Stimulated activated CD4-positive, alpha-beta T cell treated with anti-CD3 and anti-CD28 coated beads, Interleukin-15, amount 100 ng/mL, for 24 hours (primary cell): ENCODE measurements around the gene PDE6C.

Experiments used
- DNase-seq: peaks from one replicate; pipeline ENCODE4 v3.0.0-alpha.2; 2020

The PDE6C gene

DNA sequence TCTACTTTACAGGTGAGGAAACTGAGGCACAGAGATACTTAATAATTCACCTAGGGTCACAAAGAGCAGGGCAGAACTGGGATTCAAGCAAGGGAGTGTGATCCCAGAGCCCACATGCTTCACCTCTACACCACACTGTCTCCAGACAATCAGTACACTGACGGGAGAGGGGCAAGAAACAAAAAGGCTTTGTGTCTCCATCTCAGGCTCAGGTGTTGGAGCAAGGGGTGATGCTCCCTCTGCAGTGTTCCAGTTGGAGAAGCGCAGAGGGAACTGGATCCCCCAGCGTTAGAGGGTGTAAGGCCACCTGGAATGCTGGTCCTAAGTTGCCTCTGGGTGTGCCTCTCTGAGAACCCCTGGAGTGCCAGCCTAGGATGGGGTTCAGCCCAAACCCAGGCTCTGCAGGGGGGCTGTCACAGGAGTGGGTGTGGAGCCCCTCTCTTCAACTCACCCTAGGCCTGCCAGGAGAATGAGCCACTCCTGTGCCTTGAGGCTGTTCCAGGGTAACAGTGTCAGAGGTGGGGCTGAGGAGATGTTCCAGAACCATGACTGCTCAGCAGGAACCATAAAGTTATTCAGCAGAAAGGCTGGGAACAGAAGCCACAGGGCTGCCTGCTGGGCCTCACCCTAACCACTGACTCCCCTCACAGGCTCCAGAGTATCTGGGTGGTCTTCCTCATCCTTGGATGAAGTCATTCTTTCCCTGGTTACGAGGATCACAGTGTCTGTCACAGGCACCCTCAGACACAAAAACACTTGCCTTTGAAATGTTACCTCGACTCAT lies 16.8 kb upstream of the PDE6C start:
- no peak for DNase-seq

DNA sequence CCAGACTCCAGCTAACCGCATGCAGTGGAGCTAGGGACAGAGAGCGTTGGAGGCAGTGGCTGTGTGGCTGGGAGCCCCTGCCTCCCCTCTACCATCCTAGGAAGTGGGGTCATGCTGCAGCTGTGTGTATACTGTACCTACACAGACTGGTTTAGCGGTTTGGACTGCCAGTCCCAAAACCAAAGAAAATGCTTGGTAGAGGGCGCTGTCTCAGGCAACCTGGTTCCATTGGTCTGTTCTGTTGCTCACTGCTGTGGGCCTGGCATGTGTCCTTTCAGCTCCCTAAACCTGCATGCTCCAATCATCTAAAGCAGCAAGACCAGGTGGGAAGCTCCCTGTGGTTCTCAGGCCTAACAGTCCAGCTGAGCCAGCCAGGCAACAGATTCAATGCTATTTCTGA lies 15.8 kb upstream of the PDE6C start:
- no peak for DNase-seq

DNA sequence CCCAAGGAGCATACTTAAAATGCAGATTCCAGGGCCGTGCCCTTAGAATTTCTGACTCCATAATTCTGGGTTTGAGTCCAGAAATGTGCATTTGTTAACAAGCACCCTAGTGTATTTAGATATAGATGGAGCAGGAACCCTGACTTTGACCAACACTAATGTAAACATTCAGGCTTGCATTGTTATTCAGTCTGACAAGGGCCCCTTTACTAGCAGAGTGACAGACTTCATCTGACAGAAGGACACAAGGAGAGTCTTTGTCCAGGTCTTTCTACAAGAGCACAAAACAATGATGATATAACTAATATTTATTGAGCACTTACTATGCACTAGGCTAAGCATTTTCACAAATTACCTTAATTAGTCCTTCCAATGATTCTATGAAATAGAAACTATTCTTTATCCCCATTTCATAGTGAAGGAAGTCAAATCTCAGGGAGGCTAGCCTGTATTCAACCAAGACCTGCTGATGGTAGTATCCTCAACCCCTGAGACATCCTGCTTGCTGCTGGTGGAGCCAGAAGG lies 15.2 kb upstream of the PDE6C start:
- DNase-seq, result no peak

DNA sequence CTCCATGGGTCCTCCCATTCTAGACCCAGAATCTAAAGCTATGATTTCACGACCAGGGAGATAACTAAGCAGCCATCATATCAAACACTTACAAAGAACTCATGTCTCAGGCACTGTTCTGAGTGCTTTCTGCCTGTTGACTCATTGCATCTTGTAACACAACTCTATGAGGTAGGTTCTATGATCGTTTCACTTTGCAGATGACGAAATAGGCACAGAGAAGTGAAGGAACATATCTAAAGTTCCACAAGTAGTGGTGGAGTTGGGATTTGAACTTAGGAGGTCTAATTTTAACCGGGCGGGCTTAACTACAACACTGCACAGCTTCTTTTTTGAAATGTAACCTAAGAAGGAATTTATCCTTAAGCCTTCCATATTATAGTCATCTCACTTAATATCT lies 14.2 kb upstream of the PDE6C start:
- DNase-seq, result no peak

DNA sequence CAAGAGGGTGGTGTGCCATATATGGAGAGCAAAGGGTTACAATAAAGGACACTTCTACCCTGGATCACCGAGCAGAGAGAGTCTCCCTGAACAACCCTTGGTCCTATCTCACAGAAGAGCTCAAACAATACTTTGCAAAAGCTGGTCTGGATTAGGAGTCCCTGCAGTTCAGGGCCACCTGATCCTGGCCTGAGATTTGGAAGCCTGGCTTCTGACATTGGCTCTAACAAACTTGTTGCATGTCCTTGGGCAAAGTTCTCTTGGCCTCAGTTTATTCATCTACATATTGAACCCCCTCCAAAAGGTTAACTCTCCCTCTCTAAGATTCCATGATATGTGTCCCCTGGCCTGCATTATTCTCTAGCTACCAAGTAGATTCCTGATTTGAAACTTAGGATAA lies 13.0 kb upstream of the PDE6C start:
- no peak for DNase-seq

DNA sequence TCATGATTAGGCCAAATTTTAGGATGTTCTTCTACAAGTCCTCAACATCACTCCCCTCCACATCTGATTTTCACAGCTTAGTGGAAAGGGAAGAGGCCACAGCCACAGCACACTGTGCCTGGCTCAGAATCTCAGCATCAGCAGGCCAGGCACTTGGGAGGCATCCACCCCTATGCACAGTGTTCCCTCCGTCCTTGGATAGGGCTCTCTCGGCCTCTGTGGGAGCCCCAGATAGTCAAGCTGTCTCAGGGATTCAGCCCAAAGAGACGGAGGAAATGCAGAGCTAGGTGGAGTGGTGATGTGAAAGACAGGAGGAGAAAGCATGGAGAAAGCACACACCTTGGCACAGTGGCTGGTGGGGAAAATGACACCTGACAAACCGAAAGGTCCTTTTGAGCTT lies 12.6 kb upstream of the PDE6C start:
- no peak for DNase-seq

DNA sequence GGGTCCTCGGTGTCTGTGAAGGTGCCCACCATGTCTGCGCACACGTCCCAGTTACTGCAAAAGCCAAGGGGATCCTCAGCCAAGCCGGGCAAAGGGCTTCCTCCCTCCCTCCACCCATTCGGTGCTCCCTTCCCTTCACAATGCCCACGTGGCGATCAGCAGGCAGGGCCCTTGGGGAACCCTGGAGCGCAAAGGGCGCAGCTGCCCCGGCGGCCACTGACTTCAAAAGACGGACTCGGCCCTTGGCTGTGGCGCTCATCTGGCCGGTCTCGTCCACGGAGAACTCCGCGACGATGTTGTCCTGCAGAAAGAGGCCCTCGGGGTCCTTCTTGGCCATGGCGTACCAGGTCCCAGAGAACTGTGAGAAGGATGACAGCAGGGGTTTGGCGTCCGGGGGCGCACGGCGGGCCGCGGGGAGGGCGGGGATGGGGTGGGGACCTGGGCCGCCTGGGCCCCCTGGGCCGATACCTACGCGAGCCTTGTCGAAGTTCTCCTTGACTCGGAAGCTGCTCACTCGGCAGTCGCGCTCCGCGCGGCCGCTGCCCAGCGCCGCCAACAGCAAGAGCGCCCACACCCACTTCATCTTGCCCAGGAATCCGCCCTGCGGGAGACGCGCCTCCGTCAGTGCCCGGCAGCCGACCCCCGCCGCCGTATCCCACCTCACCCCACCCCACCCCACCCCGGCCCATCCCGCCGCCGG lies 11.7 kb upstream of the PDE6C start:
- no peak for DNase-seq

DNA sequence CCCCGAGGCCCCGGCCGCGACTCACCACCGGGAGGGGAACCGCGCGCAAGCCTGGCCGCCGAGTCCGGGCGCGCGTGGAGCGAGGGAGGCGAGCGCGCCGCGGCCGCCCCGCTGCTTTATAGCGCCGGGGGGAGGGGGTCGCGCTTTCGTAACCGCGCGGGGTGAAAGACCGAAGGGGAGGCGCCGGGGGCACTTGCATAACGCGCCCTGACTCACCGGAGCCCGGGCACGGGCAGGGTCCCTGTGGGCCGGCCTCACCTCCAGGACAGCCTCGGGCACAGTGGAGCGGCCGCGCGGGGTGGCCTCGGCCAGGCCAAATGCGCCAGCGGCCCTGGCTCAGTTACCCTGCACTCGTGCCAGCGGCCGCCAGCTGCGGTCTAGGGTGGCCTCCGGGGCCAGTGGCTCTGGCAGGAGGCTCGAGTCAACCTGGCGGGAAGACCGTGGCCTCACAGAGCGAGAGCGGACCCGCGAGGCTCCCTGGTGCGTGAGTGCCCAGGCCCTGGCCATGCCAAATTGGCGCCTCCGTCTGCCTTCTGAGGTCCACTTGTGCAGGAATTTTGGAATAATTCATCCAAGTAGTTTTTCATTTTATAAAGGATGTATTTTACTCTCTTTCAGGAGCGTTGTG lies 11.1 kb upstream of the PDE6C start, which contains the start of gene RBP4:
RBP4 (minus strand) TSS at position 90 of the 628 bp plus-strand sequence. CDS start 207 bp downstream, outside the sequence.
- no peak for DNase-seq

DNA sequence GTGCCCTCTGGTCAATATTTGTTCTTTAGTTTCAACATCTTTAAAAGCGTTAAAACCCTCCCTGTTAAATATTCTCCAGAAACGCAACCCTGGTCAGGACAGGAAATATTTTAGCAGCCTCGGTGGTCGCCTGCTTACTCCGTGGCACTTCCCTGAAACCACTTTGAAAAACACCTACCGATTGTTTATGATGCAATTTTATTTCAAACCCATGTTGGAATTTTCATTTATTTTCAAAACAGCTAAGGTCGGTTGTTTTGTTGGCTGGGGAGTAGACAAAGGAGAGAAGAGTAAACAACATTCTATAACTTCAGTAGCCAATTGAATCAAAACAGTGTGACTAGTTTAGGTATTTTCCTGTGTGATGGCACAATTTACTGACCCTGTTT lies 10.6 kb upstream of the PDE6C start:
- no peak for DNase-seq

DNA sequence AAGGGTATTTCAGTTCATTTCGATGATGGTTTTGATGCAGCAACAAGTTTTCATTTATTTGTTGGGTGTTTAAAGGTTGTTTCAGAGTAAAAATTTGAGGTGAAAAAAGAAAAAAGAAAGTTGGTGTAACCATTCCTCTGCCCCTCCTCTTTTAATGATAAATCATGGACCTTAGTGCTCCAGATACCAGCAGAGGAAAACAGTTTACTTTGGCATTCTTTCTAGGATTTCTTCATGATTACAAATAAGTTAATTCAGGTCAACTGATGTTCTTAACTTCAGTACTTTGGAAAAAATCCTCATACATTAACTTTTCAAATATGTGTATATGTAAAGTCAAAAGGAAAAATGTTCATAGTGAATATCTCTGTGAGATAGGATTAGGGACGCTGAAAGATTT lies 9.3 kb upstream of the PDE6C start:
- DNase-seq, result no peak

DNA sequence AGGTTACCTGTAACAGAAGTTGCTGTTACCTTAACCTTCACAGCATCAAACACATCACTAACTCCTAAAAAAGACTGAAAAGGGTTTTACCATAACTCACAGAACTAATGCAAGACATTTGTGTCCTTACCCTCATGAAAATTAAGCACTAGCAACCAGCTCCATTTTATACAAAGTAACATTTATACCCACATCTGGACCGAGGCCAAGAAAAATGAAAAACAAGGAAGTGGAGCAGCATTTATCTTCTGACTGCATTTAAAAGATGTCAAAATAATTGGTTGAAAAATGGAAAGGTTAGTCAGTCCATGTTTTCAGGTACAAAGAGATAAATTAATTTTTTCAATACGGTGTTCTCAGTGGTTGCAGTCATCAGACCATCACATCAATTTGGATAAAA lies 8.2 kb upstream of the PDE6C start:
- DNase-seq, result no peak

DNA sequence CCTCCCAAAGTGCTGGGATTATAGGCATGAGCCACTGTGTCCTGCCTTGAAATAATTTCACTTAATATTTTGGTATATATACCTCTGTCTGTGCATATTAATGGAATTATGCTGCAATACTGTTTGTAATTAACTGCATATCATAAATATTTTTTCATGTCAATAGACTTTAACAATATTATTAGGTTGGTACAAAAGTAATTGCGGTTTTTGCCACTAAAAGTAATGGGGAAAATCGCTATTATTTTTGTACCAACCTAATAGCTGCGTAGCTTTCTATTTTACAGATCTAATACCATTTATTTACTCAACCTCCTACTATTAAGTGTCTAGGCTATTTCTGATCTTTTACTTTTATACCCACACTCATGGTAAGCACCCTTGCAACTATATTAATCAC lies 3.9 kb upstream of the PDE6C start:
- DNase-seq, result no peak

DNA sequence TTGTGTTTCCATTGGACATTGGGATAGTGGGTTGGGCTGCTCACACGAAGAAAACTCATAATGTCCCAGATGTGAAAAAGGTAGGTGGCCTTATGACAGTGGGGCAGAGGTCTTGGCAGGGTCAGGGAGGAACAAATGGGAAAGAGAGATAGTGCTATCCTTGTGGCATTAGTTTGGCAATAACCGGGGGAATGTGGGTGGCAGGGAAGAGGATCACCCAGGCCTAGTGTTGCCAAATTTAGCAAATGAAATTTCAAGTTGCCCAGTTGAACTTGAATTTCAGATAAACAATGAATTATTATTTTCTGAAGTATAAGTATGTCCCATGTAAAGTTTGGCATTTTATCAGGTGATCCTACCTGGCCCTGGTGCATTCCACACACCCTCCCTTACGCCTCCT lies 789 bp downstream of the PDE6C start:
- DNase-seq, result no peak

DNA sequence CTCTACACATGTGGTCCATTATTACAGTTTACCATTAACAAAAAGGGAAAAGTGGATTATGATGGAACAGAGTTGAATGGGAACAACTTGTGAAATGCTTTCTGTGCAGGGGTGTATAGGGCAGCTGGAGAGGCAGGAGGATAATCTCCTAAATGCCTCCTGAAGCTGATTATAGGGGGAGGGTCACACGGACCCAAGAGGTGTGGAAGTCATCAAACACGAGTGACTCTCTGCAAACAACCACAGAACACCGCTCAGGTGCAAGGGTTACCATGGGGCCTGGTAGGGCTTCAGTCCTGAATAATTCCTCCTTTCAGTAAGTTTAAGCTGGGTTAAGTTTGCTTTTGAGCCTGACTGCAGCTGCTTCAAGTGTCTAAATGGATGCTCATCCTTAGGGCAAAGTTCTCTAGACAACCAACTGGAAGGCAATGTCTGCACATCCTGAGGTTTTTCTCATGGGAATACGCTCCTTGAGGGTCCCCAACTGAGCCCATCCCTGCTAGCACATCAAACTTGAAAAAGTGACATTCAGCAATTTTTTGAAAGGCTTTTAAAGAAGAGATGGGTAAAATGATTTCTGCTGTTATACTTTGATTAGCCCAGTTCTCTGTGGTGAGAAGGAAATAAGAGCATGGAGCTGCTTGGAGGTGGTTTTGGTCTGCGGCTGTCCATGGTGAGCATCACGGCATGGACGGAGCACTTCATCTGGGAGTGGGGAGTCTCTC lies 1.9 kb downstream of the PDE6C start:
- no peak for DNase-seq

DNA sequence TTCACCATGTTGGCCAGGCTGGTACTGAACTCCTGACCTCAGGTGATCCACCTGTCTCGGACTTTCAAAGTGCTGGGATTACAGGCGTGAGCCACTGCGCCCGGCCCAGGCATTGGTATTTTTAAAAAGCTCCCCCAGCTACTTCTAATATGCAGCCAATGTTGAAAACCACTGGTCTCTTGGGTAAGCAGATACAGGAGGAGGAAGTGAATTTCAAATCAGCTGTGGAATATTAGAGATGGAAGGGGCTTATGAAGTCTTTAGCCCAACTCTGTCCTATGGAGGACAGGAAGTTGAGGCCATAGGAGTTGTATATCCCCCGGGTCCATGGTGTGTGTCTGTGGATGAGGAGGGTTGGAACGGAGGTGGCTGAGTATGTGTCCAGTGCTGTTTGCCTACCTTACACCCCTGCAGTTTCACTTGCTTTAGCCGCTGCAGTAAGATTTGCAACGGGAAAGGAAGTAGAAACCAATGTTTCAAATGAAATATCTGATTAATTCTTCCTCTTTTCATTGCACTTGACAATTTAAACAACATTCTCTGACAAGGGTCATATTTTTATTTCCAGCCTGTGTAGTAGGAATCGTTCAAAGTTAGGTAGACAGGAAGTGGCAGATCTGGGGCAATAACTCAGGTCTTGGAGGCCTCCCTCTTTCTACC lies 3.4 kb downstream of the PDE6C start:
- DNase-seq, result no peak

DNA sequence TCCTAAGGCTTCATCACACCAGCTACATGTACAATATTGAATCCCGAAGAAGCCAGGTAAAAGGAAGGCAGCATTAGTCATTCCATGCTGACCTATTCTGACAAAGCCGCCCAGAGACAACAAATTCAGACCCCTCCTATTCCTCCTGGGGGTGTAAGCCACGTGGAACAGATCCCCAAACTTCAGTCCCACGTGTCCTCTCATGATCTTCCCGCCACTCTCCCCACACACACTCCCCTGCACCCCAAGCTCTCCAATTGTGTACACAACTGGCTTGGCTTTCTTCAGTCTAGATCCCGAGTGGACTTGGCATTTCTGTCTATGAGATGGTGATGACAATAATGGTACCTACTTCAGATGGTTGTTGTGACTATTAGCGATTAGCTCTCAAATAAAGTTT lies 8.6 kb downstream of the PDE6C start:
- no peak for DNase-seq

DNA sequence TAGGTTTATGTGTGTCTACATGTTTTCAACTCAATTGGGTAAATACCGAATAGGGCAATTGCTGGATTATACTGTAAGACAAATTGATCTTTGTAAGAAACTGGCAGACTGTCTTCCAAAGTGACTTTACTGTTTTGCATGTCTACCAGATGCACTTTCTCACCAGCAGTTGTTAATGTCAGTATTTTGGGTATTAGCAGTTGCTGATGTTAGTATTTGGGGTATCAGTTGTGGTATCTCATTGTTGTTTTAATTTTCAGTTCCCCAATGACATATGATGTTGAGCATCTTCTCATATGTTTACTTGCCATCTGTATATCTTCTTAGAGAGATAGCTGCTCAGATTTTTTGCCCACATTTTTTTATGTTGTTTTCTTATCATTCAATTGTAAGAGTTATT lies 10.6 kb downstream of the PDE6C start:
- no peak for DNase-seq

DNA sequence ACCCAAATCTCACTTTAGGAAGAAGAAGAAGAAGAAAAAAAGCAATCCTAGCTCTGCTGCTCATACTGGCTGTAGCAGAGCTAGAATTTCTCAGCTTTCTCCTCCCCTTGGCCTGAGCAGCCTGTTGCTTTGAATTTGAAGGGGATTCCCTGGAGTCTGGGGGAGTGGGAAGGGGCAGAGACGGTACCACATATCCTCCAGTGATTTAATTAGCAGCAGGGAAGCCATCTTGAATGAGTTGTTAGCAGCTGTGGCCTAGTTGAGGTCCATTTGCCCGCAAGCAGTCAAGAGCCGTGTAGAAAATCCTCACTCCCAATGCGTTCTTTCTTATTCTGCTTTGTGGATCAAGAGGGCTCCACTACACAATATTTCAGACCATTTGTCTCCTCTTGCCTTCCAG lies 16.5 kb downstream of the PDE6C start:
- DNase-seq, result no peak

DNA sequence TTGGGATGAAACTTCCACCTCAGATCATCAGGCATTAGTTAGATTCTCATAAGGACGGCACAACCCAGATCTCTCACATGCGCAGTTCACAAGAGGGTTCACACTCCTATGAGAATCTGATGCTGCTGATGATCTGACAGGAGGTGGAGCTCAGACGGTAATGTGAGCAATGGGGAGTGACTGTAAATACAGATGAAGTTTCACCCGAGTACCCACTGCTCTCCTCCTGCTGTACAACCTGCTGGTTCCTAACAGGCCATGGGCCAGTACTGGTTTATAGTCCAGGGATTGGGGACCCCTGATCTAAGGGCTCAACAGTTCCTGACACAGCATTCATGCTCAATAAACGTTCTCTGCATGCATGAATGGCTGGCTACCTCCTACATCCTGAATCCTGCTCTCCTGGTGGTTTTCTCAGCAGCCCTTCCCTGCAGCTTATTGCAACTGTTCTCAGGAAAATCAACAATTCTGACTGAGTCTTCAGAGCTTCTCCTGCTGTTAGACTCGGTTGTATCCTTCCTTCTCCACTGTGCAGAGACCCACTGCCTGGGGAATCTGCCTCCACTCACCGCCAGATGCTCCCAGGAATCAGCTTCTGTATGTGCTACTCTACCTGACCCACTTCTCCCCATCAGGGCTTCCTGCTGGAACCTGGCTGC lies 17.4 kb downstream of the PDE6C start:
- no peak for DNase-seq

DNA sequence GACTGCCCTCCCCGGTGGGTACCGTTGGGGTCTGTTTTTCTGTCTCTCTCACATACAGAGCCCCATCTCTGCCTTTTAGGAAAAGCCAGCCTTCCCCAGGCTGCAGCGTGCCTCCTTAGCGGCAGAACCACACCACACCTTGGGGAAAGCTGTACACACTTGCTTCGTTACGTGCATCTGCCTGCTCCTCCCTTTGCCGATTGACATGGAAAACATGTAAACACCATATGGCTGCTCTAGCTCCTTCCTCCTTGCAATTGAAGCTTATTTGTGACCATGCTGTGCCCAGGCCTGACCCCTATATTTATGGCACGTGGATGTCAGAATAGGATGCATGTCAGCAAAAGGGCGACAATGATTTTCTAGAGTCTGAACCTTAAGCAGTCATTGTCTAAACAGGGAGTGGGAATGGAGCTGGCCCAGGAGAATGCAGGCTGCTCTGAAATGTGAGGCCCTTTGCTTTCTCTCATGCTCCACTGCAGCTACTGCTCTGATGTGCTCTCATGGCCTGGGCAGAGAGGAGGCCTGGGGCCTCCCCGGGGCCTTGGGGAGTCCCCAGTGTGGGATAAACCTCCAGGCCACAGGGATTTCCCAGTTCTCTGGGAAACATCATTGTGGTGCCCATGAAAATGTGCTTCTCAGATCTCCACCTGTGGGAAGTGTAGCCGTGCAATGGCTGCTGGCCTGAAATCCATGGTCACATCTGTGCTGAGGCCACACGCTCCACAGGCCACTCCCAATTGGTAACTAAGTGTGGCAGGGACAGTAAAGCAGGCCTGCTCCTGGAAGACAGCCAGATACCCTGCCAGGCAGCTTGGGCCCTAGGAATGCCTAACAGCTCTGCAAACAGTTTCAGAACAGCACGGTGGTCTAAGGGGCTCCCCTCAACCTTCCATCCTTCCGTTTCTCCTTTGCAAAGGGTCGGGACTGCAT lies 18.6 kb downstream of the PDE6C start:
- no peak for DNase-seq

DNA sequence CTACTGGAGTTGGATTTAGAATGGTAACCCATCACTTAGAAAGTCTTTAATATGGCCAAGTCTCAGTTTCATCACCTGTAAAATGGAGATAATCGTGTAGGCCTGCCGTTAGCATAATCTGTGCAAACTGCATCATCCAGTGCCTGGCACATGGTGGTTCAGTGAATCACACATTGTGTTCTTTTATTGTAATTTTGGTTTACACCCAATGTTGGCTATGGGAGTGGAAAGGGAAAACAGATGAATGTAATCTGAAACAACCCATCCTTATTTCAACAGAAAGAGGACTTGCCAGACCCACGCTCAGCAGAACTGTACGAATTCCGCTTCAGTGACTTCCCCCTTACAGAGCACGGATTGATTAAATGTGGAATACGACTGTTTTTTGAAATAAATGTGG lies 27.5 kb downstream of the PDE6C start:
- no peak for DNase-seq
